Duodenal mucosa (tissue), 2 donors: Measurements from ENCODE around the gene FBXO2.
"Not testable (repeated sequence)": the region's sequence is repeated elsewhere in the genome, so short reads cannot be mapped to it uniquely, and the experiment has no call there.

ENCODE experiments used
- H3K27ac ChIP-seq: one replicate; pipeline ENCODE4 v1.7.0; 2013; ENCODE audit warnings: low read depth, low read length
- H3K27me3 ChIP-seq, 2 donors: one replicate each; pipeline ENCODE4 v1.7.0; 2013; ENCODE audit warnings: low read length in 2 of 2, control low read depth in 1 of 2; ENCODE audit not compliant: insufficient read depth in 2 of 2, control insufficient read depth in 1 of 2
- H3K36me3 ChIP-seq, 2 donors: one replicate each; pipeline ENCODE4 v1.7.0; 2013; ENCODE audit warnings: low read length in 2 of 2, control low read depth in 1 of 2; ENCODE audit not compliant: insufficient read depth in 2 of 2, control insufficient read depth in 1 of 2
- H3K4me1 ChIP-seq, 2 donors: one replicate each; pipeline ENCODE4 v1.7.0; 2013; ENCODE audit warnings: low read length in 2 of 2, control low read depth in 1 of 2; ENCODE audit not compliant: insufficient read depth in 2 of 2, control insufficient read depth in 1 of 2
- H3K4me3 ChIP-seq, 2 donors: one replicate each; pipeline ENCODE4 v1.7.0; 2013; ENCODE audit warnings: low read length in 2 of 2, low read depth in 1 of 2
- H3K9ac ChIP-seq, 2 donors: one replicate each; pipeline ENCODE4 v1.7.0; 2013; ENCODE audit warnings: low read length in 2 of 2, low read depth in 1 of 2
- H3K9me3 ChIP-seq, 2 donors: one replicate each; pipeline ENCODE4 v1.7.0; 2013; ENCODE audit warnings: low read length in 2 of 2, control low read depth in 1 of 2; ENCODE audit not compliant: control insufficient read depth in 1 of 2

Gene FBXO2

GRCh38 chr1:11646317-11646716 lies 7.9 kb downstream of the FBXO2 start:
- Histone ChIP-seq H3K27ac (no peak overlapping the region), H3K9me3 (no peaks in the 10 kb centered on the region), H3K4me1 (peaks cover 11 to 18% of the 10 kb centered on the region in 2 donors), H3K36me3 (no peaks in the 10 kb centered on the region), H3K27me3 (peaks cover 8 to 16% of the 10 kb centered on the region in 2 donors), H3K9ac (no peak overlapping the region), H3K4me3 (no peak overlapping the region)

- Histone ChIP-seq H3K4me1 (peaks cover 9 to 16% of the 10 kb centered on the region in 2 donors), H3K4me3 (no peak overlapping the region), H3K36me3 (no peaks in the 10 kb centered on the region), H3K9me3 (no peaks in the 10 kb centered on the region), H3K27me3 (peaks cover 8 to 12% of the 10 kb centered on the region in 2 donors), H3K27ac (no peak overlapping the region), H3K9ac (no peak overlapping the region)
Observed at GRCh38 chr1:11645670-11646265, 8.5 kb downstream of the FBXO2 start.

GRCh38 chr1:11645270-11645669 lies 9.0 kb downstream of the FBXO2 start:
- Histone ChIP-seq H3K27me3 (peaks cover 8 to 11% of the 10 kb centered on the region in 2 donors), H3K4me1 (peaks cover 7 to 12% of the 10 kb centered on the region in 2 donors), H3K9ac (no peak overlapping the region), H3K36me3 (no peaks in the 10 kb centered on the region), H3K27ac (no peak overlapping the region), H3K9me3 (no peaks in the 10 kb centered on the region), H3K4me3 (no peak overlapping the region)

- H3K9ac ChIP-seq = no peak overlapping the region
- no peak overlapping the region for H3K4me3 ChIP-seq
- no peaks in the 10 kb centered on the region for H3K9me3 ChIP-seq
- H3K36me3 ChIP-seq = no peaks in the 10 kb centered on the region
- peaks cover 3 to 6% of the 10 kb centered on the region in 2 donors for H3K27me3 ChIP-seq
- H3K27ac ChIP-seq = no peak overlapping the region
- H3K4me1 ChIP-seq = peaks cover 0 to 6% of the 10 kb centered on the region in 2 donors
Observed at GRCh38 chr1:11643782-11644181, 10.4 kb downstream of the FBXO2 start.

GRCh38 chr1:11642418-11643017 lies 11.7 kb downstream of the FBXO2 start:
- not testable (repeated sequence) for H3K27me3 ChIP-seq, H3K4me3 ChIP-seq, H3K9ac ChIP-seq, H3K36me3 ChIP-seq, H3K4me1 ChIP-seq, H3K27ac ChIP-seq, H3K9me3 ChIP-seq

- Histone ChIP-seq H3K4me3 (no peak overlapping the region), H3K9ac (no peak overlapping the region), H3K27ac (no peak overlapping the region), H3K36me3 (no peaks in the 10 kb centered on the region), H3K4me1 (no peaks in the 10 kb centered on the region), H3K9me3 (no peaks in the 10 kb centered on the region), H3K27me3 (peaks cover 0 to 3% of the 10 kb centered on the region in 2 donors)
Observed at GRCh38 chr1:11641776-11642305, 12.4 kb downstream of the FBXO2 start.

- no peaks in the 10 kb centered on the region for H3K9me3 ChIP-seq
- peaks cover 3% of the 10 kb centered on the region in 2 donors for H3K27me3 ChIP-seq
- no peak overlapping the region for H3K9ac ChIP-seq
- H3K36me3 ChIP-seq = no peaks in the 10 kb centered on the region
- no peak overlapping the region for H3K4me3 ChIP-seq
- no peak overlapping the region for H3K27ac ChIP-seq
- H3K4me1 ChIP-seq = no peaks in the 10 kb centered on the region
Observed at GRCh38 chr1:11640944-11641343, 13.3 kb downstream of the FBXO2 start.

- Histone ChIP-seq H3K4me1 (no peaks in the 10 kb centered on the region), H3K9ac (no peak overlapping the region), H3K9me3 (no peaks in the 10 kb centered on the region), H3K27me3 (peaks cover 3% of the 10 kb centered on the region in 2 donors), H3K4me3 (no peak overlapping the region), H3K36me3 (no peaks in the 10 kb centered on the region), H3K27ac (no peak overlapping the region)
Observed at GRCh38 chr1:11640101-11640500, 14.1 kb downstream of the FBXO2 start.

- Histone ChIP-seq H3K36me3 (no peaks in the 10 kb centered on the region), H3K4me1 (no peaks in the 10 kb centered on the region), H3K9ac (no peak overlapping the region), H3K27ac (no peak overlapping the region), H3K9me3 (no peaks in the 10 kb centered on the region), H3K27me3 (peaks cover 3% of the 10 kb centered on the region in 2 donors), H3K4me3 (no peak overlapping the region)
Observed at GRCh38 chr1:11639372-11639771, 14.9 kb downstream of the FBXO2 start.

GRCh38 chr1:11638121-11638520 lies 16.1 kb downstream of the FBXO2 start:
- Histone ChIP-seq H3K36me3 (no peaks in the 10 kb centered on the region), H3K4me1 (no peaks in the 10 kb centered on the region), H3K27ac (no peak overlapping the region), H3K9me3 (no peaks in the 10 kb centered on the region), H3K9ac (no peak overlapping the region), H3K27me3 (peaks cover 3% of the 10 kb centered on the region in 2 donors), H3K4me3 (no peak overlapping the region)
